Right lobe of liver (tissue), 4 donors: ENCODE results near the gene CDK14.

ENCODE experiments used
- POLR2A ChIP-seq: fragments of 450-650 bp; IDR thresholded peaks from one replicate; pipeline ENCODE4 v1.6.1; 2017; ENCODE audit warnings: antibody characterized with exemption, mild to moderate bottlenecking
- TF ChIP-seq, protein P1 (sequence below), 4 donors: fragments of 200-600 bp in 3 of 4; fragments of 450-650 bp in 1 of 4; IDR thresholded peaks; one replicate each; pipeline versions ENCODE4 v1.5.1 to v1.8.0; 2016 to 2022; ENCODE audit warnings: antibody characterized with exemption in 4 of 4, mild to moderate bottlenecking in 2 of 4
- donor health status: DM: no; HTN: no; CAD: no.
- donor health status: DM: no; HTN: no; CAD: no.
- donor health status: DM: no; HTN: yes; CAD: no.

DNA sequence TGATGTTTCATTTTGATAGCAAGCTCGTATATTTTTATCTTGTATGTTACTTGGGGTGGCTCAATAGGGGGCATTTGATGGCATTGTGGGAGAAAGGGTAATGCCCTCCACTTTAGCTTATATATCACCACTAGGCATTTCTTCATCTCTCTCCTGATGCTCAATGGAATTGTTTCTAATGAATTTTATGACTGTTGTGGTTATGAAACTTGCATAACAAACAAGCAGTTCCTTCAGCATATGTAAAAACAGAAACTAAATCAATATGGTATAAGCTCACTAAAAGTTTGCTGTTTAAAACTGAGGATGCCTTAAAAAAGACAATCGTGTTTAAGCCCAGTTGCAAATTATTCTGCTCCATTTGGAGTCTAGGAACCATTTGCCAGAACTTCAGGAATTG lies 75.5 kb downstream of the CDK14 start:
- TF ChIP-seq POLR2A = no peak
- TF ChIP-seq, protein P1, sequence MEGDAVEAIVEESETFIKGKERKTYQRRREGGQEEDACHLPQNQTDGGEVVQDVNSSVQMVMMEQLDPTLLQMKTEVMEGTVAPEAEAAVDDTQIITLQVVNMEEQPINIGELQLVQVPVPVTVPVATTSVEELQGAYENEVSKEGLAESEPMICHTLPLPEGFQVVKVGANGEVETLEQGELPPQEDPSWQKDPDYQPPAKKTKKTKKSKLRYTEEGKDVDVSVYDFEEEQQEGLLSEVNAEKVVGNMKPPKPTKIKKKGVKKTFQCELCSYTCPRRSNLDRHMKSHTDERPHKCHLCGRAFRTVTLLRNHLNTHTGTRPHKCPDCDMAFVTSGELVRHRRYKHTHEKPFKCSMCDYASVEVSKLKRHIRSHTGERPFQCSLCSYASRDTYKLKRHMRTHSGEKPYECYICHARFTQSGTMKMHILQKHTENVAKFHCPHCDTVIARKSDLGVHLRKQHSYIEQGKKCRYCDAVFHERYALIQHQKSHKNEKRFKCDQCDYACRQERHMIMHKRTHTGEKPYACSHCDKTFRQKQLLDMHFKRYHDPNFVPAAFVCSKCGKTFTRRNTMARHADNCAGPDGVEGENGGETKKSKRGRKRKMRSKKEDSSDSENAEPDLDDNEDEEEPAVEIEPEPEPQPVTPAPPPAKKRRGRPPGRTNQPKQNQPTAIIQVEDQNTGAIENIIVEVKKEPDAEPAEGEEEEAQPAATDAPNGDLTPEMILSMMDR (IDR thresholded peaks at IDR 0.05) = no peak
